ENCODE data around the gene TFB1M. TPM values are rescaled to one million over a fixed set of nuclear protein-coding genes. Genes with fewer than 3 reads are reported as not detected.
"Not testable (repeated sequence)": the region's sequence is repeated elsewhere in the genome, so short reads cannot be mapped to it uniquely, and the experiment has no call there.

TFB1M gene
- total RNA-seq, 1 donor from 2014 or later = 15.6 TPM

GRCh38 chr6:155244434-155244833 lies 69.8 kb downstream of the TFB1M start:
- no peak for DNase-seq (ENCODE audit: low read depth, low spot score)

- no peak for DNase-seq (ENCODE audit: low read depth, low spot score)
These were observed 72.3 kb downstream of the TFB1M start for GRCh38 chr6:155241966-155242365.

GRCh38 chr6:155240905-155241600 lies 73.2 kb downstream of the TFB1M start:
- DNase-seq (ENCODE audit: low read depth, low spot score) = no peak

- no peak for DNase-seq (ENCODE audit: low read depth, low spot score)
These were observed 76.7 kb downstream of the TFB1M start for GRCh38 chr6:155237613-155238012.

GRCh38 chr6:155235087-155235486 lies 79.2 kb downstream of the TFB1M start:
- no peak for DNase-seq (ENCODE audit: low read depth, low spot score)

- no peak for DNase-seq (ENCODE audit: low read depth, low spot score)
These were observed 79.6 kb downstream of the TFB1M start for GRCh38 chr6:155234687-155235086.

- no peak for DNase-seq (ENCODE audit: low read depth, low spot score)
These were observed 80.1 kb downstream of the TFB1M start for GRCh38 chr6:155234167-155234566.

- DNase-seq (ENCODE audit: low read depth, low spot score) = no peak
These were observed 81.4 kb downstream of the TFB1M start for GRCh38 chr6:155232848-155233247.

- DNase-seq (ENCODE audit: low read depth, low spot score) = not testable (repeated sequence)
These were observed 83.3 kb downstream of the TFB1M start for GRCh38 chr6:155230975-155231374.

- no peak for DNase-seq (ENCODE audit: low read depth, low spot score)
These were observed 85.6 kb downstream of the TFB1M start for GRCh38 chr6:155228546-155229166.

- DNase-seq (ENCODE audit: low read depth, low spot score) = no peak
These were observed 87.2 kb downstream of the TFB1M start for GRCh38 chr6:155227046-155227445.

- no peak for DNase-seq (ENCODE audit: low read depth, low spot score)
These were observed 89.7 kb downstream of the TFB1M start for GRCh38 chr6:155224618-155225017.

GRCh38 chr6:155223646-155224451 lies 90.4 kb downstream of the TFB1M start:
- peak; percentile 69 for DNase-seq (ENCODE audit: low read depth, low spot score)

GRCh38 chr6:155222506-155222905 lies 91.8 kb downstream of the TFB1M start:
- no peak for DNase-seq (ENCODE audit: low read depth, low spot score)

- DNase-seq (ENCODE audit: low read depth, low spot score) = no peak
These were observed 93.2 kb downstream of the TFB1M start for GRCh38 chr6:155221086-155221485.

- DNase-seq (ENCODE audit: low read depth, low spot score) = no peak
These were observed 94.4 kb downstream of the TFB1M start for GRCh38 chr6:155219858-155220301.

- no peak for DNase-seq (ENCODE audit: low read depth, low spot score)
These were observed 95.0 kb downstream of the TFB1M start for GRCh38 chr6:155219299-155219698.

- not testable (repeated sequence) for DNase-seq (ENCODE audit: low read depth, low spot score)
These were observed 95.6 kb downstream of the TFB1M start for GRCh38 chr6:155218711-155219110.

GRCh38 chr6:155216312-155217046 lies 97.8 kb downstream of the TFB1M start:
- no peak for DNase-seq (ENCODE audit: low read depth, low spot score)

GRCh38 chr6:155215906-155216305 lies 98.4 kb downstream of the TFB1M start:
- DNase-seq (ENCODE audit: low read depth, low spot score) = no peak

GRCh38 chr6:155213611-155214372 lies 100.5 kb downstream of the TFB1M start:
- no peak for DNase-seq (ENCODE audit: low read depth, low spot score)

Data from pulmonary artery endothelial cell (primary cell).